Measurements from ENCODE around the gene TMEM163.

TMEM163 gene

GRCh38 chr2:134648586-134648985 lies 70.2 kb downstream of the TMEM163 start:
- TF ChIP-seq YY1 (IDR thresholded peaks at IDR 0.05; ENCODE audit: low read depth) (no peak), CREB1 (IDR thresholded peaks at IDR 0.05; ENCODE audit: low read depth) (no peak)

GRCh38 chr2:134647607-134648256 lies 71.1 kb downstream of the TMEM163 start:
- TF ChIP-seq YY1 (IDR thresholded peaks at IDR 0.05; ENCODE audit: low read depth) (no peak), NFIC (IDR thresholded peaks at IDR 0.05) (no peak), USF1 (IDR thresholded peaks at IDR 0.05) (no peak), MAX (IDR thresholded peaks at IDR 0.05) (no peak), REST (IDR thresholded peaks at IDR 0.05; ENCODE audit: low read depth) (no peak), EP300 (IDR thresholded peaks at IDR 0.05; ENCODE audit: borderline replicate concordance) (no peak), FOXM1 (IDR thresholded peaks at IDR 0.05; ENCODE audit: borderline replicate concordance, low read depth) (no peak), ZBTB7A (IDR thresholded peaks at IDR 0.05; ENCODE audit: low read depth) (no peak), RAD21 (IDR thresholded peaks at IDR 0.05; ENCODE audit: low read depth) (no peak), TEAD4 (IDR thresholded peaks at IDR 0.05) (no peak), TAF1 (IDR thresholded peaks at IDR 0.05; ENCODE audit: low read depth) (no peak), EGR1 (IDR thresholded peaks at IDR 0.05) (no peak), CREB1 (IDR thresholded peaks at IDR 0.05; ENCODE audit: low read depth) (no peak)

- TF ChIP-seq YY1 (IDR thresholded peaks at IDR 0.05; ENCODE audit: low read depth), result no peak
- no peak for TF ChIP-seq NFIC (IDR thresholded peaks at IDR 0.05)
- no peak for TF ChIP-seq REST (IDR thresholded peaks at IDR 0.05; ENCODE audit: low read depth)
- no peak for TF ChIP-seq TEAD4 (IDR thresholded peaks at IDR 0.05)
- no peak for TF ChIP-seq MAX (IDR thresholded peaks at IDR 0.05)
- TF ChIP-seq FOXM1 (IDR thresholded peaks at IDR 0.05; ENCODE audit: borderline replicate concordance, low read depth), result no peak
- TF ChIP-seq USF1 (IDR thresholded peaks at IDR 0.05), result no peak
- no peak for TF ChIP-seq TAF1 (IDR thresholded peaks at IDR 0.05; ENCODE audit: low read depth)
- TF ChIP-seq ZBTB7A (IDR thresholded peaks at IDR 0.05; ENCODE audit: low read depth), result no peak
- TF ChIP-seq RAD21 (IDR thresholded peaks at IDR 0.05; ENCODE audit: low read depth), result no peak
- TF ChIP-seq TCF12 (IDR thresholded peaks at IDR 0.05; ENCODE audit: low read depth), result no peak
- TF ChIP-seq EP300 (IDR thresholded peaks at IDR 0.05; ENCODE audit: borderline replicate concordance), result no peak
- TF ChIP-seq CREB1 (IDR thresholded peaks at IDR 0.05; ENCODE audit: low read depth), result no peak
- TF ChIP-seq EGR1 (IDR thresholded peaks at IDR 0.05), result no peak
Measured at GRCh38 chr2:134642938-134643337, 75.9 kb downstream of the TMEM163 start.

GRCh38 chr2:134640494-134640893 lies 78.3 kb downstream of the TMEM163 start:
- no peak for TF ChIP-seq FOXM1 (IDR thresholded peaks at IDR 0.05; ENCODE audit: borderline replicate concordance, low read depth)
- no peak for TF ChIP-seq REST (IDR thresholded peaks at IDR 0.05; ENCODE audit: low read depth)
- TF ChIP-seq TCF12 (IDR thresholded peaks at IDR 0.05; ENCODE audit: low read depth), result no peak
- TF ChIP-seq YY1 (IDR thresholded peaks at IDR 0.05; ENCODE audit: low read depth), result no peak
- no peak for TF ChIP-seq MAX (IDR thresholded peaks at IDR 0.05)
- TF ChIP-seq EGR1 (IDR thresholded peaks at IDR 0.05), result no peak
- TF ChIP-seq ZBTB7A (IDR thresholded peaks at IDR 0.05; ENCODE audit: low read depth), result no peak
